ENCODE measurements around the gene CST4.
"Not testable (repeated sequence)": the region's sequence is repeated elsewhere in the genome, so short reads cannot be mapped to it uniquely, and the experiment has no call there.

The CST4 gene

DNA sequence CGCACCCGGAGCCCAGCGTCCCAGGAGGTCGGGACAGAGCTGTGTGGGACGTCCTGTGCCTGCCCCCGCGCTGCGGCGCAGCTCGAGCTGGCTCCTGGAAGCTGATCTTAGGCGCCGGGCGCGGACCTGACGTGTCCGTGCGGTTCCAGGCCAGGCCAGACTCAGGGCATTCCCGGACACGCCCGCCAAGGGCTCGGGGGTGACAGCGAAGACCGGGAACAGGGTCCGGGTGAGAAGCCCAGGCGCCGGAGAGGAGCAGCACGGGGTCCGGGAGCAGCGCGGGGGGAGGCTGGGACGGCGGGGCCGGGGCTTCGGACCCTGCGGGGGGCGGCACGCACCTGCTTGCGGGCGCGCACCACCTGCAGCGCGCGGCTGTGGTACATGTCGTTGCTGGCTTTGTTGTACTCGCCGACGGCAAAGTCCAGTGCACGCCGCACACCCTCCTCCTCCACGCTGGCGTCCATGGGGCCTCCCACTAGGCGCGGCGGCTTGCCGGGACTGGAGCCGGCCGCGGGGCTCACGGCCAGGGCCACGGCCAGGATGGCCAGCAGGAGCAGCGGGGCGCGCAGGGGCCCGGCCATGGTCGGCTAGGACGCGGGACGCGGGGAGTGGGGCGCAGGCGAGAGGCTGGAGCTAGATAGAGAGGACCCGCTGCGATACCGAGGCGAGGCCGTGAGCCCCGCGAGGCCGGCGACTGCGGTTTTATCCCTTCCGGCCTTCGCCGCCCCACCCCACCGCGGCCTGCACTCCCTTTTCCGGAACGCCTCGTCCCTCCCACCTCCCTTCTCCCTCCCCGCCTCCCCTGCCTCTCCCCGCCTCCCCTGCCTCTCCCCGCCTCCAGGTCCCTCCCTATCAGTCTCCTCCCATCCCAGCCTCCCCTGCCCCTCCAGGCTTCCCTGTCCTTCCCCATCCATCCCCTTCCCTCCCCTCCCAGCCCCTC is 51.3 kb downstream of the CST4 start, which contains the start of gene CST3:
Gene CST3 (minus strand): TSS at position 674 of the 940 bp plus-strand sequence. CDS start 93 bp downstream, at position 581.
- no peak for TF ChIP-seq CTCF (IDR thresholded peaks at IDR 0.05)
- no peak for TF ChIP-seq ZFX (IDR thresholded peaks at IDR 0.05; ENCODE audit: borderline replicate concordance)
- peak within 1 kb of the TSS; percentile 71 for H3K27ac ChIP-seq

DNA sequence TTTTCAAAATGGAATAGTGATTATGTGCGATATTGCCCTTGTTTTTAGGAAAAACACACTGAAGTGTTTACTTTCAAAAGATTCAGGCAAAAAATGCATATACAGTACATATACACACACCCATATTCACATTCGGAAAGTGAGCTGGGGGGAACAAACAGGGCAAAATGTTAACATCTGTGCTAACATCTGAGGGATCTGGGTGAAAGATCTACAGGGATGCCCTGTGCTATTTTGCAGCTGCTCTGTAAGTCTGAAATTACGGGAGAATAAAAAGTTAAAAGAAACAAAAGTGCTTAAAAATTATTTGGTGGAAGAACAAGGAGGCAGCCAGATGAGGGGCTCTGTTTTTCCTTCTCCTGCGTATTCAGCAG is 51.9 kb downstream of the CST4 start:
- no peak for TF ChIP-seq CTCF (IDR thresholded peaks at IDR 0.05)
- peak overlapping the region; percentile 71 for H3K27ac ChIP-seq

- no peak overlapping the region for H3K27ac ChIP-seq
- TF ChIP-seq CTCF (IDR thresholded peaks at IDR 0.05) (no peak), ZFX (IDR thresholded peaks at IDR 0.05; ENCODE audit: borderline replicate concordance) (no peak)
Observed at GRCh38 chr20:23636182-23636907, 52.5 kb downstream of the CST4 start.

- not testable (repeated sequence) for H3K27ac ChIP-seq
Observed at GRCh38 chr20:23635768-23636090, 53.1 kb downstream of the CST4 start.

Measured in 22Rv1 (cell line).